GM19238 (cell line): Measurements from ENCODE around the gene SOX6.

Source experiments
- DNase-seq: peaks from one replicate; pipeline ENCODE4 v3.0.0; 2011; ENCODE audit warnings: low spot score; ENCODE audit not compliant: insufficient read length

The SOX6 gene

GRCh38 chr11:16321148-16321547, 35.2 kb downstream of the SOX6 start:
- no peak for DNase-seq

- DNase-seq: no peak
Observed at GRCh38 chr11:16318320-16318719, 38.0 kb downstream of the SOX6 start.

- DNase-seq: no peak
Observed at GRCh38 chr11:16317712-16318111, 38.6 kb downstream of the SOX6 start.

- no peak for DNase-seq
Observed at GRCh38 chr11:16313846-16314245, 42.5 kb downstream of the SOX6 start.

DNA sequence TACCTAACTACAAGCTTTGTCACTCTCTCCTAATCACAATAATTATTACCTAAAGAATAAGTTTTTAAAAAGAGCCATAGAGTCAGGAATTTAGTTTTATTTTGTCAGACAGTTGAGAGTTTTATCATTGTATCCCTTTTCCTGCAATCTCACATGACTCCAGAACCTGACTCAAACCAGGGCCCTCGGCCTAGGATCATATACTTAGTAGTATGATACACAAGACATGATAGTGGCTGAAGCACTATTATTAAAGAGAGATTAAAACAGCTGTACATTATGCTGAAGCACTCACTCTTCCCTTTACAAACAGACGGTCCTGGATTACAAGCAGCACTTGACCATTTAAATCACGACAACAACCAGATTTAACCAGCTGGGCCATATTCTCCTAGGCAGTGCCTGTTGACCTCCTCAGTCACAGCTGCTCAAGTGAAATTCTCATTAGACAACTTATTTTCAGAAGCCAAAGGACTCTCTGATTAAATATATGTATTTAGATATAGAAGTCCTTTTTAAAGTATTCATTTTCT, 44.0 kb downstream of the SOX6 start:
- DNase-seq: no peak

GRCh38 chr11:16311831-16312230, 44.5 kb downstream of the SOX6 start:
- no peak for DNase-seq

- no peak for DNase-seq
Observed at GRCh38 chr11:16310943-16311342, 45.4 kb downstream of the SOX6 start.

GRCh38 chr11:16309226-16309625, 47.1 kb downstream of the SOX6 start:
- DNase-seq: no peak

DNA sequence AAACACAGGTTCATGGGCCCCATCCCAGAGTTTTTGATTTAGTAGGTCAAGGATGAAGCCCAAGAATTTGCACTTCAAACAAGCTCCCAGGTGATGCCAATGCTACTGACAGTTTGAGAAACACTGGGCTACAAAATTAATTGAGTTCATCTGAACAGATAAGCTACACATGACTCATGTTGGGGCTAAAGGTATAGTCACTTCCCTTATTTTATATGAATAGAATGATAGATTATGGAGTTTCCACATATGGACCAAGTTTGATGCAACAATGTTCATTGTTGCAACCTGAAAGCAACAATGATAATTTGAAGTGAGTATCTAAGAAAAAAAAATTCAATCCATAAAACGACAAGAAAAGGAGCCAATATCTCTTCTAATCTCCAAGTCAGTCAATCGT, 54.9 kb downstream of the SOX6 start:
- no peak for DNase-seq

DNA sequence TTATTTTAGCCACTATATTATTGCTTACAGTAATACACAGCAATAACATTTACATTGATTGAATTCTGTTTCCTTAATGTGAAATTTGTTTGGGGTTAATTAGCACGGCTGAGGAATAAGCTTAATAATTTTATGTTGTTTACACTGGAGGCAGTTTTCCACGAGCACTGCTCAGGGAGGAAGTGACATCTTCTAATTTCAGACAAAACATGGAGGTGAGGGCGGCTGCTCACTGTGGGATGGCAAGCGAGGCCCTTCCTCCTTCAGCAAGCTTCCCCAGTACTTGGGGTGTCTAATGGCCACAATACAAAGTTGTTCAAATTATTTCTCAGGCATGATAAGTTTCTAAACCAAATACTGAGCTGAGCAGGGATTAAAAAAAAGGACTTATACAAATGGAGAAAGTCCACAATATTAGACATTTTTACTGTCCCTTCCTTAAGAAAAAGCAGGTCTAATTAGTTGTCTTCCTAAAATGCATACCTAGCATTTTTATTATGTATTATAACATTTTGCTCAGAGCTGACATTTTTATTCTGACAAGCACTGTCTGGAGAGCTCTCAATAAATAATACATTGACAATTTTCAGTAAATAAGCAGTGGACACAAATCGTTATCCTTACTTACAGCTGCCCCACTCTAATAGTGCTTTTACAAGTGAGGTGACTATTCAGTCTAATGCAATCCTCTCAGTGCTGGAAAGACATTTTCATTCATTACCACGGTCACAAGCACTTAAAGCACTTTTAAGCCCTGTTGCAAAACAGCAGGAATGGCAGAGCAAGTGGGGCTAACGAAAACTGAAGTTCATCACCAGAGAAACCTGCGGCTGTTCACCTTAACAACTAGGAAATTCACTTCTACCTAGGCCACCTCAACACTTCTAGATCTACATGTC, 56.2 kb downstream of the SOX6 start:
- DNase-seq: no peak

DNA sequence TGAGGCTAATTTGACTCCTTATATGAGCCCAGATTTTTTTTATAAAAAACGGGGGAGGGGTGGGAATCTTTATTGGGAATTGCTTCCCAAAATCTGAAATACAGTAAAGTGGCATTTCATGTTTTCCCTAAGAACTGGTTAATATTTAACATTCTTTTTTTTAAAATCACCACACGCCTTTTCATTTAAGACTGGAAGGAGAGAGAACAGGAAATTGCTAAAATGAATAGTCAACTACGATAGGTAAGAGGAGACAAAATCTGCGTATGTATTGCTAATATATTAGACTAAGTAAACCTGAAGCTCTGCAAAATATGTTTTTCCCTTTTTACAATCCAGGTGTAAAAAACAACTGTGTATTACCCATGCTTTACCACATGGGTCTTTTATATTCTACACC, 57.0 kb downstream of the SOX6 start:
- no peak for DNase-seq

DNA sequence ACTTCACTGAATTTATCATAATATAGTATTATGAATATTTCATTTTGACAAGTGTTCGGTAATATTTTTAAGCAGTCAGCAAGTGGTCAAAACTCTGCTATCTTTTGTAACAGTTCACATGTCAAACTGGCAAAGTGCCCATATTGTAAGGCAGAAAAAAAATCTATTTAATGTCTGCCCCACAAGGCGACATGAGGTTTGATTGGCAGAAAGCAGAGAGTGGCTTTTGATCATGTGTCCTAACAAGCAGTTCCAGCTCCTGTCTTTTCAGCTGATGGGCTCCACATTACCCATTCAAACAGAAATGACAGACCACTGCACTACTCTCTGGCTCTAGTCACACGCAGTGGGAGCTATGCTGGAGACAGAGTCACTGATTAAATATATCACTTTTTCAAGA, 59.0 kb downstream of the SOX6 start:
- no peak for DNase-seq

- DNase-seq: no peak
Observed at GRCh38 chr11:16296273-16296672, 60.1 kb downstream of the SOX6 start.

- DNase-seq: no peak
Observed at GRCh38 chr11:16295592-16295991, 60.8 kb downstream of the SOX6 start.

DNA sequence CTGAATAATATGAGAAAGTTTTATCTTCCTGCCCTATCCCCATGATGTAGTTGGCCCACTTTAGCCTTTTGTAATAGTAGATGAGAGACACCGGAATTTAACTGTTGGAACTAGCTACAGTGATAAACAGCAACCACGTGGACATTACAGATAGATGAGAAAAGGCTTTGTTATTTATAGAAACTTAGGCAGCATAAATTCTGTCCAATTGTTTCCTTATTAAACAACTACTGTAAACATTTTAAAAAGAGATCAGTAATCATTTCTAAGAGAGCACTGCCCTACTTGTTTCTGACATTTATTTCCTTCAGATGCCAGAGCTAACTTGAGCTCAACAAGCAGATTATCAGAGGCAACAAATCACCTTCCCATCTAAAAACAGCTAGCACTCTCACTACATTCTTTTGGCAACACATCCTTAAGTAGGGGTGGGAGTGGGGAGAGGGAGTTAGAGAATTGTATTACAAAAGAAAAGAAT, 63.1 kb downstream of the SOX6 start:
- no peak for DNase-seq

GRCh38 chr11:16292167-16292859, 64.0 kb downstream of the SOX6 start:
- no peak for DNase-seq

GRCh38 chr11:16291729-16292128, 64.6 kb downstream of the SOX6 start:
- DNase-seq: no peak

DNA sequence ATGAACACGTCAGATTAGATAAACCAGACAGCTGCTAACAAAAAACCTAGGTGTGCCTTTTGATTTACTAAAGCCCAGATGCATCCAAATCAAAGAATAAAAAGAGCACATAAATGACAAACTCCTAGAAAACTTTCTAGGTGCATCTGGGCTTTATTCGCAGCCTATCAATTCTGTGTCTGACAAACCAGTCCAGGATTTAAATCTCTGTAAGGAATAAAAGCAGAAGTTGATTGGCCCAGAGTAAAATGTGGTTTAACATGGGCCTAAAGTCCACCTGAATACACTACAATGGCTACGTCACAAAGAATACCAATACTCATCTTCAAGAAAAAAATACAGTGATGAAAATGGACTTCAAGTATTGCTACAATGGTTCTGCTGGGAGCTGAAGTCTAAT, 66.8 kb downstream of the SOX6 start:
- DNase-seq: no peak

DNA sequence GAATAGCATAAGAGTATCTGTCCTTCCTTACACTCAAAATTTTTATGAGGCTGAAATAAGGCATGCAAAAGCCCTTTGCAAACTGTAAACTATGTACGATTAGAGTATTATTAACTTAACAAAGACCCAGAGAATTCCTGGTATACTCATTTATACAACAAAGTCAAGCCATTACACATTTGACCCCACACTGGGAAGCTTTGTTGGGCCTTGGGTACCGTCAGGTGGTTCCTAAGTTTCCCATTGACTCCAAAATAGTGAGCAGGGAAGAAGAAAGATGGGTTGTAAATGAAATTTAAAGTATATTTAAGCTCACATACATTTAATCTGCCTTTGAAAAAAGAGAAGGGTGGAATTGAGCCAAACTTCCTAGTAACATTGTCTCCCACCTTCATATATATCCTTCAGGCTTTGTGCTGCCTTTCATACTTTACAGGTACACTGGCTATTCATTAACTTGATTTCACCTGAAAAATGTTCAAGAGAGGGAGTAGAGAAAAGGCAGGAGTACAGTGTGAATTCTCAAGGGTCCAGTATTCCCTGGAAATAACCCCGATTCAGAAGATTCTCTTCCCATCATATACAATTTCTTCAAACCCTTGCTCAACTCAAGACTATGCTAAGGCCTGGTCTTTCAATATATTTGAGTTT, 68.6 kb downstream of the SOX6 start:
- DNase-seq: no peak

DNA sequence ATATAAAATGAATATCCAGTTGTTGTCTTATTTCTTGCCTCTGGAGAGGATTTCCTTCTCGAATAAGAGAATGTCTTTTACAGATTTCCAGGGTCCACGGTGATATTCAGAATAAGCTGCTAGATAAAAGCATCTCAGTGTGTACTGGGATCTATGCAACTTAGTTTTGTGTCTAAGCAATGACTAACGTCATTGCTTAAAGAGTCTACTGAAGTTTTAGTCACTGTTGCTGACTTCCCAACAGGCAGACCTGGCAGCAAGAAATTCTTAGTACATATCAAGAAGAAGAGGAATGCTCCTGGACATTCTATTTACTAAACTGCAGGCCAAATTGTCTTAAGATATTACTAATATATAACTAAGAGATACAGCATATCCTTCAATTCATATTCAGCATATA, 70.3 kb downstream of the SOX6 start:
- no peak for DNase-seq

DNA sequence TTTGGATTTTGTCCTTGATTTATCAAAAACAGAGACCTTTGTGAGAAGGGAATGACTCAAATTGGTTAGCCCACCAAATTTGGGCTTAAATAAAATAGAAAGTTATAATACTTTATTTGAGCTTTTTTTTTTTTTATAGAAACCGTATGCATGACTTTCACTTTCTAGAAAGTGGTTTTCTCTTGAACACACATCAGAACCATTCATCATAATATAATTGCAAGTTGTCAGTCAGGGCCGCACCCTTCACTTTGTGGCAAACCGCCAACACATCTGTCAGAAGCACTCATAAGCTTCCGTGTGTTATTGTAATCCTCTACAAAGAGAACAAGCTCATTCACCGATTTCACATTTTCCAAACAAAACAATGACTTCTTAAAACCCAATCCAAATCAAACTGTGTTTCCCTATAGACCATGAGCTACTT, 76.1 kb downstream of the SOX6 start:
- DNase-seq: no peak

DNA sequence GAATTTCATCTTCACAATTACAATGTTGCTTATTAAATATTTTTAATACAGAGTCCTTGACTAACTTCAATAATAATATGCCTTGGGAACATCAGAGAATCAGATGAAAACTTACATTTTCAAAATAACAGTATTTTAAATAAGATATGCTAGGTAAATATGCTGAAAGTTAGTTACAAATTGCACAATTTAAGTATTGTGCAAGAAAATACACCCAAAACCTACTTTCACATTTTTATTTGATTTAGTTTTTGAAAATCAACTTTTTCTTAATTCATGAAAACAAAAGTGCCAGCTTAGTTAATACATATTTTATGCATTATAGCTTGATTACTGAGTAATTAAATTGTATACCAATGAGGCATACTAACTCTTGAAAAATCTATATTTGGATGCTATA, 76.8 kb downstream of the SOX6 start:
- no peak for DNase-seq
